Measurements from ENCODE around the gene FOXL2.

FOXL2 gene

DNA sequence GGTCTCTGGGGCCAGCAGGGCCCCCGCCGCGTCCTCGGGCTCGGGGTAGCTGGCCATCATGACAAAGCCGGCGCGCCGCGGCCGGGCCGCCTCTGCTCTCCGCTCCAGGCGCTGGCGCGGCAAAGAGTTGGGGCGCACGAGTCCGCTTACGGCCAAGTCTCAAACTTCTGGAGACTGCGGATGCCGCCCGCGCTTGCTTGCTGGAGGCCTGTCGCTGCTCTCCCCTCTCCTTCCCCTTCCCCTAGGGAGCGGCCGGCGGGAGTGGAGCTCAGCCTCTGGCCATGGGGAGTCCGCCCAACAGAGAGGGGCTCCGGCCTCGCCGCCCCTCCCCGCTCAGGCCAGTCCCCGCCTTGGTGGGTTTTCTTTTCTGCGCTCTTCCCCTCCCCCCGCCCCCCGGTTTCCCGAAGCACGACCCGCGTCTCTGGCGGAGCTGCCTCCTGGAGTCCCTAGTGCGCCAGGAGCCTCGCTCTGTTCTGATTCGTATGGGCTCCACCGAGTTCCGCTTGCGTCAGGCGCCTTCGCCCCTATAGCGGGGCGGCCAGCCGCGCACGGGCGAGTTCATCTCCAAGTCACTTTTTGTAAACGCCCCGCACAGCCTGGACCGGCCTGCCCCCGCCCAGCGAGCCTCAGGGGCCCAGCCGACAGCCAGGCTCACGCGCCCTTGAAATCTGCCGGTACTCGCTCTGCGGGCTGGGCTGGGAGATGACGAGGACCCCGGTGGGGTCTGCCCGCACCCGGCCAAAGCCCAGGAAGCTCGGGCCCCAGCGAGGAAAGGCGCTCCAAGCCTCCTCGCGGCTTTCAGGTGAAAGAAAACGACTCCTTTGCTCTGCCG lies at the start of gene FOXL2, which contains the start of gene FOXL2NB:
TSS of gene FOXL2 (minus strand) at position 475 of the 832 bp plus-strand sequence. CDS start at position 60, 415 bp downstream.
TSS of gene FOXL2NB (plus strand) at position 555 of the 832 bp plus-strand sequence. CDS start at position 703, 148 bp downstream.
- no peak for DNase-seq (ENCODE audit: low spot score)

DNA sequence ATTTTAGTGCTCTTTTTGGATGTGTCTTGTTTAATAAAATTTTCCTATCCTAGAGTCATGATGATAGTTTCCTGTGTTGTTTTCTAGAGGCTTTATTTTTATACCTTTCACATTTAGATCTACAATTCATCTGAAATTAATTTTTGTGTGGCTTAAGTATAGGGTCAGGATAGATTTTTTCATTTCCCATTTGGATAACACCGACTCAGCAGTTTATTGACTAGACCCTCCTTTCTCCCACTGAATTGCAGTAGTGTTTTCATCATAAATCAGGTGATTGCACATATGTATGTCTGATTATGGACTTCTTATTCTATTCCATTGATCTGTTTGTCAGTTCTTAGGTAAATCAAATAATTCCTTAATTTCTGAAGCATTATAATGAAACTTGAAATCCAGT lies 48.8 kb upstream of the FOXL2 start:
- DNase-seq (ENCODE audit: low spot score) = no peak

GRCh38 chr3:138987181-138987580 lies 40.2 kb upstream of the FOXL2 start:
- DNase-seq (ENCODE audit: low spot score) = no peak

DNA sequence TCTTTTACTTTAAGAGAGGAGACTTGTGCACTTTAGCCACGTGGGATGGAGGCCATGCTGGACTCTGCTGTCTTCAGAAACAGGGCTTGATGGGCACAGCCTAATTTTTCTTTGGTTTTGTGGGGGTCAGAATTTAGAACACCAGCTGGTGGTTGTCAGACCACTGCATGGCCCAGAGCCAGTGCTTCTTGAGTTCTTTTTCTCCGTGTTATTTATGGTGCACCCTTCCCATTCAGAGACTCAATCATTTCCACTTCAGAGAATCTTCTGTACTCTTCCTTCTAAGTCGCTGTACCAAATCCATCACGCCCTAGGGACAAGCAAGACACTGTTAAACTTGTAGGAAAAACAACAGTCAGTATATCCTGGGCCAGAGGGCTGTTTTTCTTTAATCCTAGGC lies 39.0 kb upstream of the FOXL2 start:
- DNase-seq (ENCODE audit: low spot score) = no peak

DNA sequence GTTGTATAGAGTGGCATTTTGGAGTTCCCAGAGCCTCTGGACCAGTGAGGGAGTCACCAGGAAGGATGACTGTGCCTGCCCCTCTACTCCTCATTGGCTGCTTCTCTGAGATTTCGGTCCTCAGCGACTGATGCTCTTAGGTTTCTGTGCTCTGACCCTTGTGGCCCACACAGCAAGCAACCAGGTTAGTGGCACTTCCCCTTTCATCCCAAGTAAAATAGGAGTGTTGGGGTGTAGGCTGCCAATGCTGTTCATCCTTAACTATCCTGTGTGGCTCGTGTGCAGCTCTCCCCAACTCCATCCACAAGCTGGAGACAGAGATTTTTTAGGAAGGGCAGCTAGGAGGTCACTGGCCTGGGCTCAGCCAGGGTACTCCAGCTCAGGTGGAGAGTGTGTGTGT lies 37.9 kb upstream of the FOXL2 start:
- no peak for DNase-seq (ENCODE audit: low spot score)

- DNase-seq (ENCODE audit: low spot score) = no peak
Observed at GRCh38 chr3:138976047-138976446, 29.1 kb upstream of the FOXL2 start.

DNA sequence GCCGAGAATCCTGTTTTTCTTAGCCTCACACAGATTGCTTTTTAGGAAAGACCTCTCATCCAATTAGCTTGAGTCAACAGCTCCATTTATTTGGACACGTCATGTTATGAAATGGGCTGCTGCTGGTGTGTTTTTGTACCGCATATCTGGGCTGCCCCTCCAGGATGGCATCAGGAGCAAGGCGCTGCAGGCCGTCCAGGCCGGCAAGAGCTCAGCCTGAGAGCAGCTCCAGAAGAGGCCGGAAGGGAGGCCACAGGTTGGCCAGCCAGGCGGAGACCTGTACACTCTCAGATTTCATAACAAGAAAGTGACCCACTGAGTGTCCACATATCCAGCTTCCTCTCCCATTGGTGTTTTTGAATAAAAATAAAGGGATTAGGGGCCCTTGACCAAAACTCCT lies 28.4 kb upstream of the FOXL2 start:
- no peak for DNase-seq (ENCODE audit: low spot score)

DNA sequence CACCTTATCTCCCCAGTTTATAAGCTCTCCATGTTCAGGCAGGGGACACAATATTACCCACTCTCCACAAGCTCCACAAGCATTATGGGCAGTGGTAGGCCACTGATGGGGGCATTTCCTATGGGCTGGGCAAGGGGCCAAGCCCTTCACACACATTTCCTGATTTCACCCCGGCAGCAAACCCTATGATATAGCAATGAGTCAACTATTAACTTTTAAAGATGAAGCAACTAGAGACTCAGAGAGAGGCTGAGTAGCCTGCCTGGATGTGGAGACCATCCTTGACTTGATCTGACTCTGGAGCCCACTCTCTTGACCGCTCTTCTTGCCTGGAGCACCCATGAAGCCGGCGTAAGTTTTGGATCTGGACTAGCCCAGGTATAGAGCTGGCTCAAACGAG lies 27.5 kb upstream of the FOXL2 start:
- DNase-seq (ENCODE audit: low spot score) = no peak

GRCh38 chr3:138972941-138973340 lies 26.0 kb upstream of the FOXL2 start:
- no peak for DNase-seq (ENCODE audit: low spot score)

GRCh38 chr3:138971766-138972320 lies 24.9 kb upstream of the FOXL2 start:
- DNase-seq (ENCODE audit: low spot score) = no peak

- no peak for DNase-seq (ENCODE audit: low spot score)
Observed at GRCh38 chr3:138964923-138965322, 18.0 kb upstream of the FOXL2 start.

- no peak for DNase-seq (ENCODE audit: low spot score)
Observed at GRCh38 chr3:138964264-138964663, 17.3 kb upstream of the FOXL2 start.

DNA sequence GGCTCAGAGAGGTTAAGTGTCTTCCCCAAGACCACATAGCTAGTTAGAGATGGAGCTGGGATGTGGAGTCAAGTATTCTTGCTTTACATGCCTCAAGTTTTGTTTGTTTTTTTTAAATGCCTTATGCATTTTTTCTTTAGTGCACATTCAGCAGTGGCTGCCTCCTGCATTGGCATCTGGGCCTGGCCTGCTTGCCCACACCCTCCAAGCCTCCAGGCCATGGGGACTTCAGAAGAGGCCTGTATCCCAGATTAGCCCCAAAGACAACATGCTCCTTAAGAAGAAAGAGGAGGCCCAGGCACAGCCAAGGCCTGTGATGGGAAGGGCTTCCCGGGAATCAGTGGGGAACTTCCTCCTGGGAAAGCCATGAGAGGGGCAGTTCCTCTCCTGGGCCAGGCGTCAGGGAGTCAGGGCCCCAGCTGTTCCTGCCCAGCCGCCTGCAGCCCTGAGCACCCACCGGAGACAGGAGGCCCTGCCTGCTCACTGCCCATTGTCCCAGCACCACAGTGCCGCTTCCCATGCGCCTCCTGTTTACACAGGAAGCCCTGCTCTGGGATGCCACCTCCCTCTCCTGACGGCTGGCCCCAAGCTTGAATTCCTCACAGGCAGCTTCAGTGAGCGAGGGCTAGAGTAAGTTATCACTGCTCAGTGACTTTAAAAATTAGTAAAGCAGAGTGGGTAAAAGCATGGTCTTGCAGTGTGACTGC lies 16.1 kb upstream of the FOXL2 start:
- DNase-seq (ENCODE audit: low spot score) = no peak

DNA sequence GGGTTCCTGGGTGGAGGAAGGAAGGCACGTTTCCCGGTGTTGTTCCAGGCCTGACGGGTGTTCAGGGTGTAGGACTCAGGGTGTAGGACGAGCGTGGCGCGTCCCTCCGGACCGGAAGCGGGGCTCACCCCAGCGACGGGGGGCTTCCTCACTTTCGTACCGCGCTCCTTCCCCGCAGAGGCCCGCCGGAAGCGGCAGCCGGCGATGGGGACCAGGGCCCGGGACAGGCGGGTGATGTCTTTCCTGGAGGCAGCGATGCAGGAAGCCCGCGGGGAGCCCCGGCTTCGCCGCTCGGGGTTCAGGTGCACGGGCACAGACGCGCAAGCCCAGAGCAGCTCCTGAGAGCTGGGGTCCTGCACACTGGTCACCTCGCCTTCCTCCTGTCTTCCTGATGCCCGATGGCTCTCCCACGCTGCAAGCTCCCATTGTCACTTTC lies 13.5 kb upstream of the FOXL2 start:
- no peak for DNase-seq (ENCODE audit: low spot score)

DNA sequence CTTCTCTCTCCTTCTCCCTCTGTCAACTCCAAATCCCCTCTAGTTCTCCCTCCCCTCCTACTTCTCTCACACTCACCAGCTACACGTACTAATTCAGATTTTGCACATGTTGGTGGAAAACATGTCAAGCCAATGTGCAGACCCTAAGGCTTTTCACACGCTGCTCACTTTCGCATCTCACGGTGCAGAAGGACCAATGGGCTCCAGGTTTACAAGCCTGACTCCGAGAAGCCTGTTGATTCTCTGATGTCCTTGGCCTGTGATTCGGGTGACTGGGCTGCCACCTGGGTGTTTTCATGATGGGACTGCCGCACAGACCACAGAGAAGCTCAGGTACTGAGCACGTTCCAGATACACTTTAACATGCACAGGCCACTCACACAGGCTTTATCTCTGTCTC lies 3.8 kb upstream of the FOXL2 start:
- DNase-seq (ENCODE audit: low spot score) = no peak

DNA sequence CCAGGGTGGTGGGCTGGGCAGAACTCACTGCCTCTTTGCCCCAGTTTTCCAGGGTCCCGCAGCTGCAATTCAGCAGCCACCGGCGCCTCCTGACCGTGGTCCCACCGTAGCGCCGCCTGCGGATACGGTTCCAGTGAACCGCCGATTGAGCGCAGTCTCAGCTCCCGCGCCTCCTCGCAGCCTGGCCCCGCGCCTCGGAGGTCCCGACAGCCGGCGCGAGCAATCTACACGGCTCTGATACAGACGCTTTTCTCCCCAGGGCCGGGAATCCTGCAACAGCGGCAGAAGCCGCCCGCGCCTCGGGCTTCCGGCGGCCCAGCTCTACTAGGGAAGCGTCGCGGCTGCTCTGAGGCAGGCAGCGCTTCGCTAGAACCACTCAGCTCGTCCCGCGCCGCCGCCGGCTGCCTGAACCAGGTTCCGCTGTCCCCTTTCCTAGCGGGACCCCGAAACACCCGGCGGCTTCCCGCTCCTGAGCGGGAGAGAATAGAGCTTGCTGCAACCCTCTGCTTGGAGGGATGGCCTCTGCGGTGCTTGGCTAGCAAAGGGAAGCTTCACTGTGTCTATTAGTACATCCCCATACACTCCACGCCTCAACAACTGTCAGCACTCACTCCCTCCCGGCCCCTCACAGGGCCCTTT lies 3.2 kb upstream of the FOXL2 start:
- no peak for DNase-seq (ENCODE audit: low spot score)

DNA sequence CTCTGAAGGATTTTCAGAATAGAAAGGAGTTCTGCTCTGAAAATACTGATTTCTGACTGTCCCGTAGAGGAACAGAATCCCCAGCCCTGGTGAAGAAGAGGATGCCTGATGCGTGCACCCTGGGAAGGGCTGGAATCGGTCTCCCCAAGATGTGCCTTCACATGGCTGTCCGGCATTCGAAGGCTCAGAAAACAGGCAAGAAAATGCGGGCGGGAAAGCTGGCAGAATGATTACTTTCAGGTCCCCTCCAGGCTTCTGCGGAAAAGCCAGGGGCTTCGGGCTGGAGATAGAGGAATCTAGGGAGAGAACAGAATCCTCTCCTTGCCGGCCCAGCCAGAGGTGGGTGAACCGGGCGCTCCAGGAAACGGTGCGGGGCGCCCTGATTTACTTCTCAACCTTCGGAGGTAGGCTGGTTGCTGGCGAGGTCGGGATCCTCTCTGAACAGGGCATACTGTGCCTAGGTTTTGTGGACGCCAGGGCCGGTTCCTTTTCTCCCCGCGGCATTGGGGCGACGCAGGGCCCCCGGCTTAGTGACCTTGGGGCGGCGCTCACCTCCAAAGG lies 2.6 kb upstream of the FOXL2 start:
- DNase-seq (ENCODE audit: low spot score) = no peak

- DNase-seq (ENCODE audit: low spot score) = no peak
Observed at GRCh38 chr3:138949002-138949418, 2.1 kb upstream of the FOXL2 start.

- DNase-seq (ENCODE audit: low spot score) = no peak
Observed at GRCh38 chr3:138948371-138949001, 1.5 kb upstream of the FOXL2 start.

- DNase-seq (ENCODE audit: low spot score) = no peak
Observed at GRCh38 chr3:138947495-138948121, 671 bp upstream of the FOXL2 start.

All from pons (tissue), 1 donor.